PC-9 (cell line): ENCODE data around the gene ZNF566.

Experiments used
- CTCF ChIP-seq: fragments of 200-600 bp; sonication (generic); conservative IDR thresholded peaks from 2 replicates; pipeline ENCODE4 v1.6.1; 2017; ENCODE audit warnings: mixed run types, antibody characterized with exemption, mild to moderate bottlenecking, moderate library complexity
- EZH2 ChIP-seq: fragments of 200-600 bp; sonication (generic); IDR thresholded peaks from 2 replicates; pipeline ENCODE4 v1.8.0; 2017; ENCODE audit warnings: antibody characterized with exemption, low read depth

GRCh38 chr19:36488118-36488845, 1.1 kb downstream of the ZNF566 start:
- TF ChIP-seq CTCF, result no peak
- no peak for TF ChIP-seq EZH2
